DOHH2 (cell line): ENCODE results near the gene FAM174C.

Experiments used
- H3F3A ChIP-seq: fragments of 200-600 bp; sonication (generic), shearing (Covaris generic); 2 replicates; pipeline ENCODE4 v1.6.0; 2016; ENCODE audit warnings: antibody characterized with exemption, mild to moderate bottlenecking; ENCODE audit not compliant: control insufficient read depth, insufficient read depth
- H3K27ac ChIP-seq: fragments of 200-600 bp; sonication (generic); 2 replicates; pipeline ENCODE4 v1.5.1; 2014; ENCODE audit warnings: low read depth, mild to moderate bottlenecking, low read length, moderate library complexity
- H3K27me3 ChIP-seq: fragments of 200-600 bp; sonication (generic); 2 replicates; pipeline ENCODE4 v1.6.1; 2014; ENCODE audit warnings: mild to moderate bottlenecking, low read length, mixed read lengths; ENCODE audit not compliant: control insufficient read depth
- H3K36me3 ChIP-seq: fragments of 200-600 bp; sonication (generic); 2 replicates; pipeline ENCODE4 v1.6.1; 2014; ENCODE audit warnings: mild to moderate bottlenecking, low read length, moderate library complexity, mixed read lengths; ENCODE audit not compliant: control insufficient read depth
- H3K4me1 ChIP-seq: fragments of 200-600 bp; sonication (generic); 2 replicates; pipeline ENCODE4 v1.6.1; 2014; ENCODE audit warnings: mild to moderate bottlenecking, low read length, mixed read lengths; ENCODE audit not compliant: control insufficient read depth
- H3K4me2 ChIP-seq: fragments of 200-600 bp; sonication (generic); 2 replicates; pipeline ENCODE4 v1.6.0; 2014; ENCODE audit warnings: mild to moderate bottlenecking, low read length, moderate library complexity
- H3K4me3 ChIP-seq: fragments of 200-600 bp; sonication (generic); 2 replicates; pipeline ENCODE4 v1.5.1; 2014; ENCODE audit warnings: mild to moderate bottlenecking, low read length, mixed read lengths
- H3K79me2 ChIP-seq: fragments of 200-600 bp; sonication (generic); 2 replicates; pipeline ENCODE4 v1.6.1; 2014; ENCODE audit warnings: mild to moderate bottlenecking, low read length, mixed read lengths; ENCODE audit not compliant: control insufficient read depth
- H3K9me2 ChIP-seq: fragments of 200-600 bp; sonication (generic); replicated peaks from 2 replicates; pipeline ENCODE4 v1.6.1; 2014; ENCODE audit warnings: mild to moderate bottlenecking, low read length, mixed read lengths; ENCODE audit not compliant: control insufficient read depth
- H3K9me3 ChIP-seq: fragments of 200-600 bp; sonication (generic); 2 replicates; pipeline ENCODE4 v1.6.1; 2014; ENCODE audit warnings: antibody characterized with exemption, low read length, mixed read lengths; ENCODE audit not compliant: control insufficient read depth, insufficient read depth
- H4K20me1 ChIP-seq: fragments of 200-600 bp; sonication (generic); 2 replicates; pipeline ENCODE4 v1.6.0; 2014; ENCODE audit warnings: low read depth, mild to moderate bottlenecking, antibody characterized with exemption, low read length, moderate library complexity; ENCODE audit not compliant: control insufficient read depth, insufficient read depth
- CTCF ChIP-seq: fragments of 200-600 bp; sonication (generic); IDR thresholded peaks from one replicate; pipeline ENCODE4 v1.5.1; 2014; ENCODE audit warnings: antibody characterized with exemption, mild to moderate bottlenecking, low read depth, low read length; ENCODE audit not compliant: poor library complexity, severe bottlenecking
- EZH2phosphoT487 ChIP-seq: fragments of 200-600 bp; sonication (generic); IDR thresholded peaks from 2 replicates; pipeline ENCODE4 v1.6.1; 2017; ENCODE audit warnings: borderline replicate concordance, mild to moderate bottlenecking, antibody characterized with exemption, low read length, moderate library complexity, mixed read lengths

The FAM174C gene

GRCh38 chr19:1308718-1309117 lies 33.4 kb downstream of the FAM174C start:
- Histone ChIP-seq H3K27ac (no peak overlapping the region), H3F3A (no peaks in the 10 kb centered on the region), H3K79me2 (no peaks in the 10 kb centered on the region), H3K27me3 (no peaks in the 10 kb centered on the region), H3K4me1 (no peaks in the 10 kb centered on the region), H3K9me3 (no peaks in the 10 kb centered on the region), H3K4me2 (no peak overlapping the region), H3K9me2 (no peaks in the 10 kb centered on the region), H3K4me3 (no peak overlapping the region), H3K36me3 (no peaks in the 10 kb centered on the region), H4K20me1 (no peaks in the 10 kb centered on the region)
- TF ChIP-seq CTCF: no peak

- no peaks in the 10 kb centered on the region for H3F3A ChIP-seq
- no peak for TF ChIP-seq CTCF
- no peak for TF ChIP-seq EZH2phosphoT487
- H3K4me2 ChIP-seq: no peak overlapping the region
- no peaks in the 10 kb centered on the region for H3K79me2 ChIP-seq
- H4K20me1 ChIP-seq: no peaks in the 10 kb centered on the region
- H3K9me2 ChIP-seq: no peaks in the 10 kb centered on the region
- no peaks in the 10 kb centered on the region for H3K36me3 ChIP-seq
- H3K4me3 ChIP-seq: no peak overlapping the region
- no peak overlapping the region for H3K27ac ChIP-seq
- H3K27me3 ChIP-seq: peaks cover 1% of the 10 kb centered on the region
- H3K9me3 ChIP-seq: no peaks in the 10 kb centered on the region
- H3K4me1 ChIP-seq: no peaks in the 10 kb centered on the region
Observed at GRCh38 chr19:1309977-1310852, 34.9 kb downstream of the FAM174C start.

- Histone ChIP-seq H4K20me1 (no peaks in the 10 kb centered on the region), H3K4me2 (no peak overlapping the region), H3K27ac (no peak overlapping the region), H3K9me3 (no peaks in the 10 kb centered on the region), H3K9me2 (no peaks in the 10 kb centered on the region), H3K36me3 (no peaks in the 10 kb centered on the region), H3F3A (no peaks in the 10 kb centered on the region), H3K4me3 (no peak overlapping the region), H3K79me2 (no peaks in the 10 kb centered on the region), H3K4me1 (peaks cover 4% of the 10 kb centered on the region; the same call in 1 of the 2 replicates), H3K27me3 (peaks cover 7% of the 10 kb centered on the region)
- TF ChIP-seq CTCF (no peak), EZH2phosphoT487 (no peak)
Observed at GRCh38 chr19:1310853-1311180, 35.5 kb downstream of the FAM174C start.
